Tibial nerve (tissue), 4 donors: Measurements from ENCODE around the gene AGL. TPM values are rescaled to one million over a fixed set of nuclear protein-coding genes. Genes with fewer than 3 reads are reported as not detected.
"Not testable (repeated sequence)": the region's sequence is repeated elsewhere in the genome, so short reads cannot be mapped to it uniquely, and the experiment has no call there.

Experiments
- DNase-seq, 2 donors: peaks; one replicate each; pipeline ENCODE4 v3.0.0-alpha.2; 2019; ENCODE audit warnings: low spot score in 2 of 2
- H3K27ac ChIP-seq, 4 donors: fragments of 200-600 bp; sonication (generic) in 3 of 4; one replicate each; pipeline ENCODE4 v1.5.1; 2017 to 2019; ENCODE audit warnings: mild to moderate bottlenecking in 1 of 4
- H3K27me3 ChIP-seq, 2 donors: fragments of 200-600 bp; sonication (generic) in 1 of 2; one replicate each; pipeline versions ENCODE4 v1.5.1 to v1.6.0; 2017 to 2019
- H3K36me3 ChIP-seq, 3 donors: fragments of 200-600 bp; sonication (generic); one replicate each; pipeline ENCODE4 v1.5.1; 2018 to 2019
- H3K4me1 ChIP-seq, 4 donors: fragments of 200-600 bp; sonication (generic) in 3 of 4; one replicate each; pipeline ENCODE4 v1.5.1; 2017 to 2019
- H3K4me3 ChIP-seq, 4 donors: fragments of 200-600 bp; sonication (generic) in 3 of 4; one replicate each; pipeline ENCODE4 v1.5.1; 2017 to 2019; ENCODE audit warnings: mild to moderate bottlenecking in 1 of 4, moderate library complexity in 1 of 4
- H3K9me3 ChIP-seq, 4 donors: fragments of 200-600 bp; sonication (generic) in 3 of 4; one replicate each; pipeline ENCODE4 v1.5.1; 2017 to 2019
- EP300 ChIP-seq, 2 donors: sonication (generic); formaldehyde crosslinking; IDR thresholded peaks; one replicate each; pipeline ENCODE4 v1.6.1; 2017; ENCODE audit warnings: antibody characterized with exemption in 2 of 2, mild to moderate bottlenecking in 1 of 2
- POLR2A ChIP-seq, 2 donors: fragments of 450-650 bp; IDR thresholded peaks; one replicate each; pipeline ENCODE4 v1.6.1; 2017; ENCODE audit warnings: antibody characterized with exemption in 2 of 2, mild to moderate bottlenecking in 2 of 2, moderate library complexity in 2 of 2
- WGBS, 2 donors: methylation state at CpG; one replicate each; pipeline ENCODE4 v1.1.5; 2018; 5-methylcytosine and 5-hydroxymethylcytosine counted together
- total RNA-seq, 4 donors: library from RNA; depleted of rRNA; stranded (reverse); fragments of >200 nt; gene quantifications; one replicate each; pipeline ENCODE4 v1.1.0, GENCODE V29; 2016
- TF ChIP-seq, protein P1 (sequence below), 5 experiments: fragments of 200-600 bp in 3 of 5; fragments of 450-650 bp in 2 of 5; sonication (generic) in 3 of 5; IDR thresholded peaks; one replicate each; pipeline ENCODE4 v1.5.1; 2016 to 2019; ENCODE audit warnings: antibody characterized with exemption in 5 of 5, mild to moderate bottlenecking in 3 of 5, moderate library complexity in 2 of 5

AGL gene
- total RNA-seq, 4 donors from 2014 or later, result 12.4 to 18.6 (median 13.9) TPM

- no peaks in the 10 kb centered on the region for H3K36me3 ChIP-seq
- H3K27ac ChIP-seq, result no peak overlapping the region
- no peak overlapping the region for H3K4me3 ChIP-seq
- H3K9me3 ChIP-seq, result peaks cover 0 to 4% (median 0%) of the 10 kb centered on the region in 4 donors
- DNase-seq, result no peak
- TF ChIP-seq EP300 (IDR thresholded peaks at IDR 0.05) (no peak), POLR2A (IDR thresholded peaks at IDR 0.05) (no peak)
- TF ChIP-seq, protein P1, sequence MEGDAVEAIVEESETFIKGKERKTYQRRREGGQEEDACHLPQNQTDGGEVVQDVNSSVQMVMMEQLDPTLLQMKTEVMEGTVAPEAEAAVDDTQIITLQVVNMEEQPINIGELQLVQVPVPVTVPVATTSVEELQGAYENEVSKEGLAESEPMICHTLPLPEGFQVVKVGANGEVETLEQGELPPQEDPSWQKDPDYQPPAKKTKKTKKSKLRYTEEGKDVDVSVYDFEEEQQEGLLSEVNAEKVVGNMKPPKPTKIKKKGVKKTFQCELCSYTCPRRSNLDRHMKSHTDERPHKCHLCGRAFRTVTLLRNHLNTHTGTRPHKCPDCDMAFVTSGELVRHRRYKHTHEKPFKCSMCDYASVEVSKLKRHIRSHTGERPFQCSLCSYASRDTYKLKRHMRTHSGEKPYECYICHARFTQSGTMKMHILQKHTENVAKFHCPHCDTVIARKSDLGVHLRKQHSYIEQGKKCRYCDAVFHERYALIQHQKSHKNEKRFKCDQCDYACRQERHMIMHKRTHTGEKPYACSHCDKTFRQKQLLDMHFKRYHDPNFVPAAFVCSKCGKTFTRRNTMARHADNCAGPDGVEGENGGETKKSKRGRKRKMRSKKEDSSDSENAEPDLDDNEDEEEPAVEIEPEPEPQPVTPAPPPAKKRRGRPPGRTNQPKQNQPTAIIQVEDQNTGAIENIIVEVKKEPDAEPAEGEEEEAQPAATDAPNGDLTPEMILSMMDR (IDR thresholded peaks at IDR 0.05), result no peak
- no peaks in the 10 kb centered on the region for H3K27me3 ChIP-seq
- no peaks in the 10 kb centered on the region for H3K4me1 ChIP-seq
- WGBS, 2 donors, result 88% methylated on average over 3 of the region's 3 CpGs
Measured at GRCh38 chr1:99825098-99825497, 25.1 kb upstream of the AGL start.

DNA sequence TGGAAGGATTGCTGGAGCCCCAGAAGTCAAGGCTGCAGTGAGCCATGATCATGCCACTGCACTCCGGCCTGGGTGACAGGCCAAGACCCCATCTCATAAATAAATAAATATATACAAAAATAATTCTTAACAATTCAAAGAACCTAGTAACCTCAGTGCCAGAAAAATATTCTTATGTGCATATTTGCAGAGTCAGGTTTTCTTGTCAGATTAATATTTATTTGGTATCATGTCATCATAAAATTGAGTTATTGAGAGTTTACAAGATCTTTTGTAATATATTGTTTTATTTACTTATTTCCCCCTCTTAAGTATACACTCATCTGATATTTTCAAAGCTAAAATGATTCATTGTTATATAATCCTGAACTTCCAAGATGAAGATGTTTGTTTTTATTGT is 24.5 kb upstream of the AGL start:
- TF ChIP-seq POLR2A (IDR thresholded peaks at IDR 0.05), result no peak
- no peak for TF ChIP-seq EP300 (IDR thresholded peaks at IDR 0.05)
- TF ChIP-seq, protein P1 (IDR thresholded peaks at IDR 0.05), result no peak
- Histone ChIP-seq H3K36me3 (no peaks in the 10 kb centered on the region), H3K4me3 (no peak overlapping the region), H3K27me3 (no peaks in the 10 kb centered on the region), H3K4me1 (no peaks in the 10 kb centered on the region), H3K27ac (no peak overlapping the region), H3K9me3 (peaks cover 0 to 4% (median 0%) of the 10 kb centered on the region in 4 donors)
- DNase-seq, result no peak
- 91 to 100% methylated on average over 1 of the region's 1 CpG for WGBS, 2 donors

DNA sequence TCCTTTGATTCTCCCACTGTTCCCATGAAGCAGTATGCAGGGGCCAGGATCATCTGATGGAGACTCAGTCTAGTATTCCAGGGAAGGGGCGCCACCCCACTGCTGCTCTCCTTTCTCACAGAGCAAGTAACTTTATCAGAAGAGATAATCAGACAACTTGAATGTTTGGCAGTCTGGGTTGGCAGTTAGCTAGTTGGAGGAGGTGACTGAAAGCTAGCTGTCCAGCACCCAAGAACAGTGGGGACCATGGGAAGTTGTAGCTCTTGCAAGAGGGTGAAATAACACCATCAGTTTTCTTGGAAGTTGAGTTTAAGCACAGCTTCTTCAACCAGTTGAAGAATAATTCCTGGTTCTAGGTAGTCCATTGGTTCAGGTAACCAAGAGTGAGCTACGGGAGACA is 22.2 kb upstream of the AGL start:
- DNase-seq, result no peak
- peaks cover 0 to 4% (median 0%) of the 10 kb centered on the region in 4 donors for H3K9me3 ChIP-seq
- no peak overlapping the region for H3K4me3 ChIP-seq
- no peaks in the 10 kb centered on the region for H3K27me3 ChIP-seq
- H3K27ac ChIP-seq, result no peak overlapping the region
- no peaks in the 10 kb centered on the region for H3K4me1 ChIP-seq
- H3K36me3 ChIP-seq, result no peaks in the 10 kb centered on the region
- 76 to 83% methylated on average over 2 of the region's 2 CpGs for WGBS, 2 donors
- TF ChIP-seq EP300 (IDR thresholded peaks at IDR 0.05) (no peak), POLR2A (IDR thresholded peaks at IDR 0.05) (no peak)
- TF ChIP-seq, protein P1 (IDR thresholded peaks at IDR 0.05), result no peak

DNA sequence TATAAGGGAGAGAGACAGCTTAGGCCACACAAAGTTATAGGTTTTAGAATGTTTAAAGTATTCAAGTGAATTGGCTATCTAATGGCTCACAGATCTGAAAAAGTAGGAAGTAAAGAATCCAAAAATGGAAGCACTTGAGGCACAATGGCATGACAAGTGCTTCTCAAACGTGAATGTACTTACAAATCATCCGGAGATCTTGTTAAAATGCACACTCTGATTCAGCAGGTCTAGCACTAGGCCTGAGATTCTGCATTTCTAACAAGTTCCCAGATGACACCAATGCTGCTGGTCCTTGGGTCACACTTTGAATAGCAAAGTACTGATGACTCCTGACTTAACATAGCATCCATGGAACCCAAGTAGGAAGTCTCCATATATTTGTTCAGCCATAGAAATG is 20.9 kb upstream of the AGL start:
- Histone ChIP-seq H3K27ac (no peak overlapping the region), H3K36me3 (no peaks in the 10 kb centered on the region), H3K27me3 (no peaks in the 10 kb centered on the region), H3K4me3 (no peak overlapping the region), H3K4me1 (no peaks in the 10 kb centered on the region), H3K9me3 (peaks cover 0 to 4% (median 0%) of the 10 kb centered on the region in 4 donors)
- TF ChIP-seq EP300 (IDR thresholded peaks at IDR 0.05), result no peak
- no peak for TF ChIP-seq POLR2A (IDR thresholded peaks at IDR 0.05)
- TF ChIP-seq, protein P1 (IDR thresholded peaks at IDR 0.05), result no peak
- 76 to 84% methylated on average over 2 of the region's 2 CpGs for WGBS, 2 donors
- DNase-seq, result no peak

- not testable (repeated sequence) for H3K27me3 ChIP-seq, DNase-seq
- 87 to 94% methylated on average over 7 of the region's 7 CpGs for WGBS, 2 donors
Measured at GRCh38 chr1:99833911-99834310, 16.2 kb upstream of the AGL start.

GRCh38 chr1:99836171-99837103 is 13.7 kb upstream of the AGL start:
- not testable (repeated sequence) for H3K27me3 ChIP-seq, H3K36me3 ChIP-seq, H3K9me3 ChIP-seq, DNase-seq, H3K4me1 ChIP-seq, H3K4me3 ChIP-seq, H3K27ac ChIP-seq
- WGBS, 2 donors, result 72 to 75% methylated on average over 7 of the region's 7 CpGs

More at GRCh38 chr1:99833911-99834310, 16.2 kb upstream of the AGL start:
- not testable (repeated sequence) for H3K27ac ChIP-seq, H3K36me3 ChIP-seq, H3K4me3 ChIP-seq, H3K9me3 ChIP-seq, H3K4me1 ChIP-seq

GRCh38 chr1:99840353-99840752 is 9.8 kb upstream of the AGL start:
- not testable (repeated sequence) for H3K4me3 ChIP-seq, H3K36me3 ChIP-seq, H3K27ac ChIP-seq, H3K27me3 ChIP-seq, DNase-seq, H3K4me1 ChIP-seq, H3K9me3 ChIP-seq
- WGBS, 2 donors, result 85% methylated on average over 3 of the region's 3 CpGs
